NT2/D1 (cell line): ENCODE results near the gene SYNPR.

Experiments used
- YY1 ChIP-seq: IDR thresholded peaks from 2 replicates; pipeline ENCODE4 v1.6.1; 2011; ENCODE audit not compliant: insufficient read length, insufficient read depth
- ZNF274 ChIP-seq: IDR thresholded peaks from 2 replicates; pipeline ENCODE4 v1.6.1; 2011; ENCODE audit warnings: mild to moderate bottlenecking, low read depth, low read length

DNA sequence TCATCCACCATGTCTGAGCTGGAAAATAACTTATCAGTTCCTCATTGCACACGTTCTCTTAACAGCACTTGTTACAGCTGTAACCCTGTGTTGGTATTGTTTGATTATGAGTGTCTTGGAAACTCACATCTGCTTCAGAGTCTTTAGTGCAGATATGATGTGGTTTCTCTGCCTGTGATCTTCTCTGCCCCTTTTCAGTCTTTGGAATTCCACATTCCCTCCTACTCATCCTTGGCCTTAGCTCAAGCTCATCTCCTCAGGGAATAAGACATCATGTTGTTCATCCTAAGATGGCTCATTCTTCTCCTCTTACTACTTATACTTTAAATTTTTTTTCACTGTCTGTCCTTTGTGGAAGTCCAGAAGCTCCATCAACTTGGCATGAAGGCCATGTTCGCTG, 77.7 kb downstream of the SYNPR start:
- TF ChIP-seq YY1: no peak
- TF ChIP-seq ZNF274: no peak
